Measurements from ENCODE around the gene CD180. TPM values are rescaled to one million over a fixed set of nuclear protein-coding genes. Genes with fewer than 3 reads are reported as not detected.
A peak's percentile ranks its signal among the peaks of the same experiment; 100 is the strongest.

The CD180 gene
- total and polyA plus RNA-seq, 11 donors, result 0.08 to 7.7 (median 0.32) TPM

- Histone ChIP-seq H3K36me3 (no peaks in the 10 kb centered on the region), H3K27ac (no peak overlapping the region), H3K27me3 (no peaks in the 10 kb centered on the region), H3K4me1 (peaks cover 0 to 21% (median 11%) of the 10 kb centered on the region in 12 donors), H3K4me3 (no peak overlapping the region), H3K9me3 (no peaks in the 10 kb centered on the region)
- TF ChIP-seq POLR2A (IDR thresholded peaks at IDR 0.05), result no peak
- no peak for TF ChIP-seq CTCF (IDR thresholded peaks at IDR 0.05)
- peak in 1 of 4 donors; percentile 32 for ATAC-seq
- 81 to 91% (median 85%) methylated on average over 9 of the region's 9 CpGs for WGBS, 4 donors
- intact Hi-C loops (cut with DNase I), result no loop called here
- no peak for DNase-seq
These were observed 36.5 kb upstream of the CD180 start for GRCh38 chr5:67233075-67233474.

- no peak for ATAC-seq
These were observed 26.6 kb upstream of the CD180 start for GRCh38 chr5:67223211-67223610.

GRCh38 chr5:67222243-67223025 is 25.8 kb upstream of the CD180 start:
- TF ChIP-seq POLR2A (IDR thresholded peaks at IDR 0.05), result no peak
- no peak for TF ChIP-seq CTCF (IDR thresholded peaks at IDR 0.05)
- Histone ChIP-seq H3K36me3 (no peaks in the 10 kb centered on the region), H3K27me3 (no peaks in the 10 kb centered on the region), H3K27ac (peak overlapping the region in 1 of 12 donors; percentile 79), H3K9me3 (no peaks in the 10 kb centered on the region), H3K4me3 (no peak overlapping the region), H3K4me1 (peaks cover 0 to 21% (median 0%) of the 10 kb centered on the region in 12 donors)
- intact Hi-C loops (cut with DNase I), result no loop called here
- DNase-seq (no peak), ATAC-seq (no peak)
- WGBS, 4 donors, result 88 to 91% (median 91%) methylated on average over 5 of the region's 5 CpGs

More at GRCh38 chr5:67223211-67223610, 26.6 kb upstream of the CD180 start:
- Histone ChIP-seq H3K4me1 (peaks cover 0 to 21% (median 0%) of the 10 kb centered on the region in 12 donors), H3K4me3 (no peak overlapping the region), H3K36me3 (no peaks in the 10 kb centered on the region), H3K27ac (no peak overlapping the region), H3K9me3 (no peaks in the 10 kb centered on the region), H3K27me3 (no peaks in the 10 kb centered on the region)
- TF ChIP-seq POLR2A (IDR thresholded peaks at IDR 0.05) (no peak), CTCF (IDR thresholded peaks at IDR 0.05) (no peak)
- no peak for DNase-seq
- intact Hi-C loops (cut with DNase I), result no loop called here
- WGBS, 4 donors, result 85 to 96% (median 90%) methylated on average over 3 of the region's 3 CpGs

GRCh38 chr5:67221487-67222242 is 25.1 kb upstream of the CD180 start:
- ATAC-seq (no peak), DNase-seq (no peak)
- TF ChIP-seq POLR2A (IDR thresholded peaks at IDR 0.05) (no peak), CTCF (IDR thresholded peaks at IDR 0.05) (no peak)
- no peaks in the 10 kb centered on the region for H3K9me3 ChIP-seq
- H3K4me3 ChIP-seq, result no peak overlapping the region
- no peaks in the 10 kb centered on the region for H3K27me3 ChIP-seq
- no peaks in the 10 kb centered on the region for H3K36me3 ChIP-seq
- WGBS, 4 donors, result 77 to 87% (median 84%) methylated on average over 9 of the region's 9 CpGs
- peaks cover under 1 to 29% (median 3%) of the 10 kb centered on the region in 12 donors for H3K4me1 ChIP-seq
- intact Hi-C loops (cut with DNase I), result no loop called here
- H3K27ac ChIP-seq, result peak overlapping the region in 1 of 12 donors; percentile 79

Measured in heart left ventricle (tissue), 16 donors.